GM18867 (cell line): ENCODE measurements around the gene RCOR2.
"Not testable (repeated sequence)": the region's sequence is repeated elsewhere in the genome, so short reads cannot be mapped to it uniquely, and the experiment has no call there.

Source experiments
- ATAC-seq: cut with Tn5 transposase; IDR thresholded peaks from one replicate; pipeline ENCODE4 v1.9.1; 2021; ENCODE audit warnings: mild to moderate bottlenecking, moderate library complexity; ENCODE audit not compliant: unreplicated experiment

The RCOR2 gene

DNA sequence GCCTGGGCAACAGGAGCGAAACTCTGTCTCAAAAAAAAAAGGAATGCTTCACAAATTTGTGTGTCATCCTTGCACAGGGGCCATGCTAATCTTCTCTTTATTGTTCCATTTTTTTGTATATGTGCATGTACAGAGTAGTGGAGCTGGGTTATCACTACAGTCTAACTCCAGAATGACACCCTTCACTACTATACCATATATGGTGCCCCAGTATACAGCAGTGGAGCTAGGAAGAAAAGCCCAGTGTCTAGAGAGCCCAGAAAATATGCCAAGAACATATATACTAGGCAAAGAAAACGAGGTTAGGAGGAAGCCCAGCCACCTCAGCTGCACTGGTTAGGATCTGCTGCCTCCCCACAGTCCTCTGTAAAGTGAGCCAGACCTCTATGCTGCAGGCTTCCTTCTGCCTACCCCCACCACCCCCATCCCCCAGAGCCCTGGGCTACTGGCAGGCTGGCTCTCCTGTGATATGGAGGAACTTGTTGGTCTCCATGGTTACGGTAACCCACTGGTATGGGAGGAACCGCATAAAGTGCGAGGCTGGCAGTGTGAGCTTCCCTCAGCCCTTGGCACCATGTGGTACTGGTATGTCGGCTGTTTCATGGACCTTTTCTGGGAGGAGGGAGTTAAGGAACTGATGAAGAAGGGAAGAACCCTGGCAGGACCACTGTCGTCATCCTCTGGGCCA lies 34.3 kb downstream of the RCOR2 start:
- ATAC-seq, result no peak

DNA sequence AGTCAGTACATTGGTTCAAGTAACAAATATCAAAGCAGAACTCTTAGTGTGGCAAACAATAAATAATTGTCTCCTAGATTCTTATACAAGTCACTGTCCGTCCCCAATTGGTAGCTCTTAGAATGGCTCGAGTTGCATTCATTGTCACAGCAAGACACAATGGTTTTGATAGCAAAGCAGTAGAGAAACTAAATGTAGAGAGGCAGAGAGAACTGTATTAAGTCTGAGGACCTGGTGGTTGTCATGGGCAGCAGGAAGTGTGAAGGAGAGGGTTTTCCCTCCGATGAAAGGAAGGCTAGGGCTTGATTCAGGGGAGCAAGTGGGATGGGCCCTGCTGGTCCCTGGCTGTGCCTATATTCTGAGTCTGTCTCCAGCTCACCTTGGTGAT lies 36.6 kb downstream of the RCOR2 start:
- no peak for ATAC-seq

DNA sequence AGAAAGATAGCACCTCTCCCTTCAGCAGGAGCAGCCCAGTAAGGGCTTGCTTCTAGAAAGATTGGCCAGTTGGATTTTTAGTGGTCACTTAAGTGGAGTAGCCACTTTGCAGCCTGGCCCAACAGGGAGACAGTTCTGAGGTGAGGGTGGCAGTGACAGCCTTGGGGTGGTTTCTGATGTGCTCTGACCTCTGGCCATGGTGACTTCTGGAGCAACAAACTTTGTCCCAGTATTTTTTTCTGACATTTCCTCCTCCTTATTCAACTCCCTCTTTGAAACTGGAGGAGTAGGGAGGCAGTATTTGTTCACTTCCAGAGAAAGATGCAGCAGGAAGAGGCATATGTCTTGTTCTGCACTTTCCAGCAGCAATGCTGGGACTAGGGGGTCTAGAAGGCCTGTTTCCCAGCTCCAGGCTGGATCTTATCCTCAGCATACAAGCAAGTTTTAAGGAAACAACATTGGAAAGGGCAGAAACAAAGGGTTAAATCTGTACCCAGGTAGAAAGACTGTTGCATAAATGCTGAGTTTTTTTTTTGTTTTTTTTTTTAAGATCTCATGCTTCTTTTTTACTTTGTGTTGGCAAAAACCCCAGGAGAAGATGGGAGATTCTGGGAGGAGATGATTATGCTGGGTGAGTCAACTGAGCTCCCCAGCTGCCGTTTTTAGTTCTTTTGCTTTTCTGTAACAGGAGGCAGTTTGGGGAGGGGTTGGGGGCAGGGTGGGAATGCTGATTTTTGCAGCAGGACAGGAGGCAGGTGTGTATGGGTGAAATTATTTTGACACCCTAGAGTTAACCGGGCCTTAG lies 37.2 kb downstream of the RCOR2 start:
- no peak for ATAC-seq

DNA sequence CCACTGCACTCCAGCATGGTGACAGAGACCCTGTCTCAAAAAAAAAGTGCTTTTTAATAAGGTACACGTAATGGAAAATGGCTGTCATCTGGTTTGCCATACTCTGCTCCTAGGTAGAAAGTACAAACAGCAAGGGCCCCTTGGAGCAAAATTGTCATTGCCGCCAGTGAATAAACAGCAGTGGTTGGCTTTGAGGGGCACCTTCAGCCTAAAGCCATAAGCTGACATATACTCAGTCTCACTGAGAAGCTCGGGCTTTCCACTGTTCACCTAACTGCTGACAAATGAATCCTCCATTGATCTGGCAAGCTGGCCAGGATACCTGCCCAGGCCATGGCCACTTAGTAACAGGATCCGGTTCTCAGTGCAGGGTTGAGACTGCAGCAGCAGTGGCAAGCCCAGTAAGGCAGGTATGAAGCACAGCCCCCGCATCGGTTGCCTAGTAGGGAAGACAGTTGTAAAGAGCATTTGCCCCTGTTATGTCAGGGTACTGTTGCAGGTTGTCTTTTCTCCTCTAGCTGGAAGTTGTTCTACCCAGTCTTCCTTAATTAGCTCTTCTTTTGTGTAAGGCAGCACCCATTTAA lies 39.2 kb downstream of the RCOR2 start:
- no peak for ATAC-seq

DNA sequence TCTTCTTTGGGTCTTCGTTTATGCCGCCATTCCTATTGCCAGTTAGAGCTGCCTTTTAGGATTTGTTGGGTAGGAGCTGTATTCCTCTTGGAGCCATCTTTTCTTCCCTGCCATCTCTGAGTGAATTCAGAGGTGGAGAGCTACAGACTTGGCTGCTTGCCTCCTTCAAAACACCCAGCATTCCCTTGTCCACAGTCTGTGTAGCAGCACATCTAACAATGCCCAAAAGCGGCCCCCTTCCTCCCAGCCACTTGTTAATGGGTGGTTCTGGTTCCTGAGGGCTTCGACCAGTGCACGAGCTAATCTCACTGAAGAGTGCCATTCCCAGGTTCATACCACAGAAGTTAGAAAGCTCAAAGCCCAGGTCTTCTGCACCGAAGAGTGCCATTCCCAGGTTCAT lies 40.3 kb downstream of the RCOR2 start:
- ATAC-seq, result no peak

DNA sequence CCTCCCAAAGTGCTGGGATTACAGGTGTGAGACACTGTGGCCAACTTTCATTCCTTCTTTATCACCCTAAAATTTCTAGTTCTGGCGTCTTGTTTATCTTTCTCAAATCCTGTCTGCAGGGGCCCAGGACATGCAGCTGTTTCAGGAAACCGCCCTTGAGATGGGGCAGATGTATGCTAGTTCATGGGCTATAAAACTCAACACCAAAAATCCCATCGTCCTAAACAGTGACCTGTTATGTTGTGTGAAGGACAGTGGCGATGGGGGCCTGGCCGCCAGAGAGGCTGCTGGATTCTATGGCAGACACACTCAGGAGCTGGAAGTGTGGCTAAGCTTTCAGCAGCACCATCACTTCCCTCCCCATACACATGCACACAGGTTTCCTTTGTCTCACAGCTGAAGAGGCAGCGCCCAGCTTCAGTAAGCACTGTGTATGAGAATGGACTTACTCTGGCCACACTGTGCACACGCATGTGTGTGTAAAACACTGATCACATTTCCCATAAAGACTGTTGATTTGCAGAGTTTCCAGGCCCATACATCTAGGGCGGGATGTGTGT lies 41.4 kb downstream of the RCOR2 start:
- no peak for ATAC-seq

DNA sequence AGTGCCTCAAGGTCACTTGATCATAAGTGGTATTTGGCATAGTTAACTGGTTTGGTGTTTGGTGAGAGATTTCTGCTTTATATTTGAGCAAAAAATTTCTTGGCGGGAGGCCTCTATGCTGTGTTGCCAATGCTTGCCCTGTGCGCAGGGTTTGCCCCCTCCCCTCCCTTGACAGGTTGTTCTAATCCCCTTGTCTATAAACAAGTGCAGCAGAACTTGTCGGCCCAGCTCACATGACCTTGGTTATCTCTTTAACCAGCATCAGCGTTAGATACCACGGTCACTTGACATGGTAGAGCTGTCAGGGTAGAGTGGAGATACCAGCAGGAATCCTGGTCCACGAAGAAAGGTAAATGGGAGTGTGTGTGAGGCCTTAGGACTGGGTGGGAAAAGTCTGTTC lies 42.5 kb downstream of the RCOR2 start:
- no peak for ATAC-seq

DNA sequence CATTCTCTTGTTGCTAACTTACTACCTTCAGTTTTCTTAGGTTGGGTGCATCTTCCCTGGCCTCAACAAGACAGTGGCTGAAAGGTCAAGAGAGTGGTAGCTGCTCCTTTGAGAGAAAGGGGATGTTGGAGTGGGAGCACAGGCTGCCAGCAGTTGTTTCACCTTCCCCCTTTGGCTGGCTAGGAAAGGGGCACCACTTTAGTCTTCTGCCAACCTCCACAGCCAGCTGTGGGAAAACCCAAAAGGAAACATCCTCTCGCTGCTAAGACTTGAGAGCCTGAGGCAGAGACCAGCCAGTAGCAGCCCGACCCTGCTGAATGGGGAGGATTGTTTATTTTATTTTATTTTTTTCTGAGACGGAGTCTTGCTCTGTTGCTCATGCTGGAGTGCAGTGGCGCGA lies 43.7 kb downstream of the RCOR2 start:
- ATAC-seq, result no peak

DNA sequence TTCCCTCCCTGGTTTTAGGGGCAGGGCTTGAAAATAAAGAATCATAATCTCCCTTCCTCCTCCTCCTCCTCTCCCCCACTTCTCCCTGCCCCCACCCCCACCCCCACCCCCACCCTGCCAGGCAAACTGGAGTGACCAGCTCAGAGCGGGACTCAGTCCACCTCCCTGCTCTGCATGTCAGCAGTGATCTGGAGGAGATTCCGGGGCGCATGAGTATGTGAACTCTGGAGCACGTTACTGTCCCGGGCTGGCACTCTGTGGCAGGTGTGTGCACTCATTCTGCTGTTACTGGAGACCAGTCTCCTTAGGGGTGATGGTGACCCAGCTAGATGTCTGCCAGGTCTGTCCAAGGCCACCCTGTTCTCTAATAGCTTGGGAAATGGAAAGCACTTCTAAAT lies 44.2 kb downstream of the RCOR2 start:
- no peak for ATAC-seq

DNA sequence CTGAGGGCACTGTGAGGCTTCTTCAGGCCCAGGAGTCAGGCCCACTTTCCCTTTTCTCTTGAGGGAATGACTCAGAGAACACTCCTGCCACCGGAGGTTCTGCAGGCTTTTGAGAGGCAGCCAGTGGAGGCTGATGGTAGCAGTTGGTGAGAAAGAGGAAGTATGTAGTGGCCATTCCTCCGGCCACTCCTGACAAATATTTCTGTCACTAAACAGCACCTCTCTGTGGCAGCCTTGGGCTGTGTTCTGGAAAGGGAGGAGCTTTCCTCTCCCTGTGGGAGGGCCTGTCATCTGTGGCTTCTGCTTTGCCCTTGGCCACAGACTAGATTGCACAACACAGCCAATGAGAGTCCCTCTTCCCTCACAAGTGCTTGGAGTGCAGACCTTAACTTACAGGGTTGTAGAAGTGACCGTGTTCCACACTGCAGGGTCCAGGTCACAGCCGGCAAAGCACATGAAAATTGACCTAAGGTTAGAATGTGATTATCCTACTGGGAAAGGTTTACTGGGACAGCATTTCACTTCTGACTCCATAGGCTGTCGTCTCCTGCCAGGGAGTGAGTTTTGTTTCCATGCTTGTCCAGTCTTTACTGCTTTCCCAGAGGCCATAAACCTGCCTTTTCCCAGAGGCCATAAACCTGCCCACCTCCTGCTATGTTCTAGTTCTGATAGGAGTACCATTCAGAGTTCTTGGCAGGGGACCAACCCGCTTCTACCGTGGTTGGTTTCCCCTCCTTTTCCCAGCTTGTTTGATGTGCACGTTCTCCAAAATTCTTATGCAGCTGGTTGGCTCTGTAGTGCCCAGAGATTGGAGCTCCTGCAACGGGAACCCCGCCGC lies 44.8 kb downstream of the RCOR2 start:
- peak; percentile 86 for ATAC-seq

DNA sequence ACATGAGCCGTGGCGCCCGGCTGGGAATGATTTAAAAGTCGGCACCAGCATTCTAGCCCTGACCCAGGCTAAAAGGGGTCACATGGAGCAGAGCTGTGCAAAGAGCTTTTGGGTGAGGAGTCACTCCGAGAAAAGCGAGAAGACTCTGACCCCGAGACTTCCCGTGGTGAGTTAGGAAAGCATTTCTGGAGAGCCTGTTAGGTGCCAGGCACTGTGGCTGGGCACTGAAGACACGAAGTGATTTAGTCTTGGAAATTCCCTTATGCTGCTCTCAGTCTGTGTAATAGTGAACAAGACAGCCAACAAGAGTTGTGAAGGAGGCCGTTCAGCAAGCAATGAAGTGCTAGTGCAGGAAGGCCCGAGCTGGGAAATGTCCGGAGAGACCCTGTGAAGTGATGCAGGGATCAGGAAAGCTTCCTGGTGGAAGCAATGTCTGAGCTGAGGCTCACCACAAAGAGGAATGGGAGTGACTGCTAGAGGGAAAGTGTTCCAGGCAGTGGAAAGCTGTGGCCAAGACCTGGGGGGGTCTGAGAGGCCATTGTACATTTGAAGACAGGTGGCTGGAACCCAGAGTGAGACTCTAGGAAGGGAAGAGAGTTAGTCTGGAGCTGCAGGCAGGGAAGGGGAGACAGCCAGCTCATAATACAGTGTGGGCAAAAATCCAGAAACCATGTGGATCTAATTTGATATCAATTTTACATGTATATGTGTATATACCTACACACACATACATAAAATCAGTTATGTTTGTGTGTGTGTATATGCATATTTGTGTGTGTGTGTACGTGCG lies 46.4 kb downstream of the RCOR2 start:
- ATAC-seq, result no peak

DNA sequence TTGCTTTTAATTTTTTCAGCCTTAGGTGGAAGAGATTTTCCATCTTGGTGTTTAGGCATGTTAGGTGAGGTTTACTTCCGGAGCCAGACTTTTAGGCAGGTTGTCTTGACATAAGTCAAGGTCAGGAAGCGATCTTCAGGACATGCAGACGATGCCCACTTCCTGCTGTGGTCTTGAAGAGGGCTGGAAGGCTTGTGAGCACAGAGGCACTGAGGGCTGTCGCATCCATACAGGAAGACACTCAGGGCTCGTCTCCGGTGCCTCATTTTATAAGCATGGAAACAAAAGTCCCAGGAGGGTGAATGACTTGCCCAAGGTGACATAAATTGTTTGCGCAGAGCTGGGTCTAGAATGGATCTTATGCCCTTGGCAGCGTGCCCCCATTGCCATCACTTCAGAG lies 47.3 kb downstream of the RCOR2 start:
- no peak for ATAC-seq

DNA sequence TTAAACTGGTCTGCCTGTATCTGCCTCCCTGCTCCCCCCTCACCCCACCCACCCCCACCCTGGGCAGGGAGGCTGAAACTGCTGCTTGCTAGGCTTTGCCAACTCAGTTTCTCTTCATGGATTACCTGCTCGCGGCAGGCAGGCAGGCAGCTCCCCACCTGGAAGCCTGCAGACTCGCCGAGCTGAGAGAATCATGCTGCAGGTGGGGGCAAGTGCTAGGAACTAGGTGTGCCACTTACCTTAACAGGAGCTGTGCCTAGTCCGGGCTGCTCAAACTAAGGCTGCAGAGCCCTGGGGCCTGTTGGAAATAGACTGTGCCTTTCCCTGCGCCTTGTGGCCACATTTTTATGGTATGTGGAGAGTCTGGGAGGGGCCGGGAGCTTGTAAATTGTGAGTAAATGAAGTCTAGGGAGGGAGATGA lies 47.8 kb downstream of the RCOR2 start:
- no peak for ATAC-seq

DNA sequence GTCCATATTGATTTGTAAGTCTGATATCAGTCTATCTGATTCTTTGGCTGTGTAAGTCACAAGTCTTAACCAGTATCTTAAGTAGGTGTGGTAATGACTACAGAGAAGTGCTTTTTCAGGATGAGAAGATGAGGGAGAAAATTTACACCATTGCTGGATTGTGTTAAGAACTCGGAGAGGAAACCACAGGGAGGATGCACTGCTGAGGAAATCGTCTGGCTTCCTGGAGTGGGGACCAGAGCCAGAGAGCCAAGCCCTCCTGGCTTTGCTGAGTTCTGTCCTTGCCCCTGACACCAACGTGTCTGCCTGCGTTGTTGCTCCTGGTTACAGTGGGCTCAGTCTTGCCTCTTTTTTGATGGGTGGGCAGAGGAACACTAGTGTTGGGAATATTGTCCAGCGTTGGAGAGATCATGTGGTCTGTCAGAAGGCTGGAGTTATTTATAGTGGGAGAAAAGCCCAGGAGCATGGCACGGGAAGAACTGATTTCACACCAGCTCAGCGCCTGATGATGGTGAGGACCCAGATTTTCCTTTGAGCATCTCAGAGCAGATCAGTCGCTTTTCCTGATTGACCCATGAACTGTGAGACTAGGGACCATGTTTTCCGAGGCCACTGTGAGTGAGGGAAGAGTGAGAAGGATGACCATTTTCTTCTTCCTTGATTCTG lies 48.4 kb downstream of the RCOR2 start:
- no peak for ATAC-seq

DNA sequence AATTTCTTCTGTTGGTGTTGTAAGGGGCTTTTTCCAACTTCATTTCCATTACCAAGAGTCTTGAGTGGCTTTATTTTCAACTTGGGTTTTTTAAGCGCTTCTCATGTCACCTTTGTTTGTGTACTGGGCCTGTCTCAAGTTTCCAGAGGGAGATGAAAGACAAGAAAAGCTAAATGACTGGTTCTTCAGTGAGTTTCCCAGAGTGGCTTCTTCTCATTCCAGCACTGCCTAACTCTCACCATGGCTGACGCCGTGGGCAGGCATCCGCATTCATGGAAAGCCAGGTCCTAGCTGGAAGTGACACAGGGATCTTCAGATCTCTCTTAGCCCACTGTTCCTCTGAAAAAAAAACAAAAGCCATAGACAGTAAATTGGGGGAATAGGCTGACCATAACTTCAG lies 49.5 kb downstream of the RCOR2 start:
- no peak for ATAC-seq

DNA sequence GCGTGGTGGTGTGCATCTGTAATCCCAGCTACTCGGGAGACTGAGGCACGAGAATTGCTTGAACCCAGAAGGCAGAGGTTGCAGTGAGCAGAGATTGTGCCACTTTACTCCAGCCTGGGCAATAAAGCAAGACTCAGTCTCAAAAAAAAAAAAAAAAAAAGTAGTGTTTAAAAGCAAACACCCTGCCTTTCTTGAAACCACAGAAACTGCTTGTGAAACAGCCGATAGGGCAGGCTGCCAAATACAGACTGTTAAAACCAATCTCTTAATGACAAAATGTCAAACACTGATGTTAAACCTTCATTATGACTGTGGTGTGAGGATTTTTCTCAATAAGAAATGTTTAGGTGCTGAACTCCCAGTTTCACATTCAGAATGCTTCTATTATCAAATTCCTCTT lies 50.8 kb downstream of the RCOR2 start:
- peak; percentile 75 for ATAC-seq

DNA sequence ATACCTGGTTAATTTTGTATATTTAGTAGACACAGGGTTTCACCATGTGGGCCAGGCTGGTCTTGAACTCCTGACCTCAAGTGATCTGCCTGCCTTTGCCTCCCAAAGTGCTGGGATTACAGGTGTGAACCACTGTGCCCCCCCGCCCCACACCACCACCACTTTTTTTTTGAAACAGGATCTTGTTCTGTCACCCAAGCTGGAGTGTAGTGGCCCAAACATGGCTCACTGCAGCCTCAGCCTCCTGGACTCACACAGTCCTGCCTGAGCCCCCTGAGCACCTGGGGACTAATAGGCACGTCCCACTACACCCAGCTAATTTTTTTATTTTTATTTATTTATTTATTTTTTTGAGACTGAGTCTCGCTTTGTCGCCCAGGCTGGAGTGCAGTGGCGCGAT lies 53.3 kb downstream of the RCOR2 start:
- not testable (repeated sequence) for ATAC-seq

DNA sequence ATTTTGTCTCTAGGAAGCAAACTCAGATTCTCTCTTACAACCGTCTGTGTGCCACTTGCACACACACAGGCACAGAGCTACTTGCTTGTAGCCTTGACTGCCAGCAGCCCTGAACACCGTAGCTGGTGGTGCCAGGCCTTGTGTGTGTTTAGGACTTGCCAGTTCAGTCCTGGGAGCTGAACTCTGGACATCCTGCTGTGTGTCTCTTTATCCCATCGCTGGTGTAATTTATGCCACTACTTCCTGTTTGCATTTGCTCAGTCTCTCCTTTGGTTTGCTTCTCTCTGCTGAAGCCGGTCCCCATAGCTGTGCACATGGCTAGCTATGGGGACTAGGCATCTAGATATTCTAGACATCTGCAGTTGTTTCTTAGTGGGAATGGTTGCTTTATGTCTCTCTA lies 54.0 kb downstream of the RCOR2 start:
- no peak for ATAC-seq
